Panc1 (cell line): ENCODE data around the gene KMO. TPM values are rescaled to one million over a fixed set of nuclear protein-coding genes. Genes with fewer than 3 reads are reported as not detected.

ENCODE experiments used
- ATAC-seq: fragments of 200-7000 bp; cut with Tn5 transposase; 2 replicates; pipeline ENCODE4 v1.9.1; 2020; ENCODE audit warnings: mild to moderate bottlenecking, moderate library complexity
- BruUV-seq: library from RNA; stranded (reverse); fragments of 400-500 nt; replicated peaks from 2 replicates; lab custom pipeline; 2021; lab: Mats Ljungman, UMichigan
- CTCF ChIA-PET: fragments of 300-600 bp; sonication (Branson Sonifier 250); formaldehyde crosslinking; loops from one replicate; lab custom pipeline; 2022; ENCODE audit warnings: antibody characterized with exemption; lab: Charles Lee
- POLR2A ChIA-PET: fragments of 300-600 bp; sonication (Branson Sonifier 250); formaldehyde crosslinking; loops from one replicate; lab custom pipeline; 2022; ENCODE audit warnings: antibody characterized with exemption; lab: Charles Lee
- DNase-seq: peaks from one replicate; pipeline ENCODE4 v3.0.0-alpha.2; 2010; ENCODE audit warnings: low read depth, low spot score
- H3K27ac ChIP-seq: 2 replicates; pipeline ENCODE4 v1.5.1; 2011; ENCODE audit warnings: mild to moderate bottlenecking, low read length, inconsistent platforms
- H3K27me3 ChIP-seq: fragments of 200-500 bp; sonication (Bioruptor generic); 2 replicates; pipeline ENCODE4 v1.6.0; 2014; ENCODE audit warnings: low read length, inconsistent platforms; ENCODE audit not compliant: control insufficient read depth, insufficient read depth
- H3K36me3 ChIP-seq: fragments of 200-500 bp; sonication (Bioruptor generic); 2 replicates; pipeline ENCODE4 v1.5.1; 2014; ENCODE audit warnings: inconsistent platforms, mild to moderate bottlenecking, low read length, moderate library complexity; ENCODE audit not compliant: control insufficient read depth, insufficient read depth
- H3K4me1 ChIP-seq: 2 replicates; pipeline ENCODE4 v1.5.1; 2011; ENCODE audit warnings: inconsistent platforms, mild to moderate bottlenecking, low read length, moderate library complexity; ENCODE audit not compliant: control insufficient read depth, insufficient read depth
- H3K4me3 ChIP-seq, 2 experiments: 2 replicates each; pipeline ENCODE4 v1.5.1; 2011 to 2012; ENCODE audit warnings: low read depth in 2 of 2, low read length in 2 of 2, mild to moderate bottlenecking in 2 of 2, inconsistent platforms in 1 of 2, moderate library complexity in 1 of 2
- H3K9me3 ChIP-seq: fragments of 200-500 bp; sonication (Bioruptor generic); 2 replicates; pipeline ENCODE4 v1.5.1; 2014; ENCODE audit warnings: low read depth, mild to moderate bottlenecking, inconsistent platforms, low read length, moderate library complexity; ENCODE audit not compliant: control insufficient read depth, insufficient read depth
- POLR2AphosphoS5 ChIP-seq: IDR thresholded peaks from 2 replicates; pipeline ENCODE4 v1.6.1; 2012; ENCODE audit warnings: mild to moderate bottlenecking, low read depth, low read length, moderate library complexity
- REST ChIP-seq, 2 experiments: IDR thresholded peaks; 2 replicates each; pipeline ENCODE4 v1.6.1; 2011 to 2012; ENCODE audit warnings: low read depth in 2 of 2, control low read depth in 1 of 2, low read length in 1 of 2, mild to moderate bottlenecking in 1 of 2, moderate library complexity in 1 of 2; ENCODE audit not compliant: insufficient read depth in 1 of 2
- SIN3A ChIP-seq: IDR thresholded peaks from 2 replicates; pipeline ENCODE4 v1.6.1; 2012; ENCODE audit warnings: low read depth, mild to moderate bottlenecking, low read length, moderate library complexity, borderline replicate concordance; ENCODE audit not compliant: insufficient read depth
- TCF7L2 ChIP-seq: IDR thresholded peaks from 2 replicates; pipeline ENCODE4 v1.6.1; 2011; ENCODE audit warnings: mild to moderate bottlenecking, low read depth, low read length, inconsistent platforms
- in situ Hi-C: cut with HindIII; loops from 2 replicates; pipeline ENCODE4 v1.10.0; 2016; ENCODE audit warnings: low sequenced_read_pairs, low pct_unique_long_range_greater_than_20kb
- intact Hi-C: fragments of 100-400 bp; cut with micrococcal nuclease; formaldehyde crosslinking; loops from one replicate; pipeline ENCODE4 v1.10.0; 2022; ENCODE audit not compliant: unreplicated experiment
- total RNA-seq: library from RNA; stranded (reverse); gene quantifications from one replicate; pipeline ENCODE4 v1.2.1, GENCODE V29; 2021; ENCODE audit not compliant: unreplicated experiment
- TF ChIP-seq, protein P1 (sequence below): fragments of 450-650 bp; IDR thresholded peaks from 2 replicates; pipeline ENCODE4 v1.5.1; 2017; ENCODE audit warnings: mild to moderate bottlenecking

The KMO gene
- total RNA-seq, 1 experiment from 2014 or later, result 1.8 TPM

GRCh38 chr1:241560146-241560848 lies 28.1 kb downstream of the KMO start:
- Histone ChIP-seq H3K4me3 (no peak overlapping the region), H3K27ac (no peak overlapping the region), H3K36me3 (no peaks in the 10 kb centered on the region), H3K4me1 (peaks cover 2% of the 10 kb centered on the region; the same call in 1 of the 2 replicates), H3K9me3 (no peaks in the 10 kb centered on the region), H3K27me3 (no peaks in the 10 kb centered on the region)
- ChIA-PET CTCF (no interaction called here), POLR2A (no interaction called here)
- DNase-seq (no peak), ATAC-seq (no peak)
- BruUV-seq, result no TSS peak
- intact Hi-C loops (no loop called here), in situ Hi-C loops (no loop called here)
- no peak for TF ChIP-seq POLR2AphosphoS5
- TF ChIP-seq SIN3A, result no peak

GRCh38 chr1:241560849-241561187 lies 28.6 kb downstream of the KMO start:
- Histone ChIP-seq H3K36me3 (no peaks in the 10 kb centered on the region), H3K4me3 (no peak overlapping the region), H3K27me3 (no peaks in the 10 kb centered on the region), H3K4me1 (peaks cover 2% of the 10 kb centered on the region; the same call in 1 of the 2 replicates), H3K27ac (no peak overlapping the region), H3K9me3 (no peaks in the 10 kb centered on the region)
- ATAC-seq (no peak; the same call in 1 of the 2 replicates), DNase-seq (no peak)
- intact Hi-C loops (no loop called here), in situ Hi-C loops (no loop called here)
- TF ChIP-seq TCF7L2 (no peak), REST (IDR thresholded peaks at IDR 0.05; ENCODE audit: insufficient read depth in 1 of 2, low read depth in 2 of 2, low read length in 1 of 2) (no peak), SIN3A (no peak), POLR2AphosphoS5 (no peak)
- TF ChIP-seq, protein P1, sequence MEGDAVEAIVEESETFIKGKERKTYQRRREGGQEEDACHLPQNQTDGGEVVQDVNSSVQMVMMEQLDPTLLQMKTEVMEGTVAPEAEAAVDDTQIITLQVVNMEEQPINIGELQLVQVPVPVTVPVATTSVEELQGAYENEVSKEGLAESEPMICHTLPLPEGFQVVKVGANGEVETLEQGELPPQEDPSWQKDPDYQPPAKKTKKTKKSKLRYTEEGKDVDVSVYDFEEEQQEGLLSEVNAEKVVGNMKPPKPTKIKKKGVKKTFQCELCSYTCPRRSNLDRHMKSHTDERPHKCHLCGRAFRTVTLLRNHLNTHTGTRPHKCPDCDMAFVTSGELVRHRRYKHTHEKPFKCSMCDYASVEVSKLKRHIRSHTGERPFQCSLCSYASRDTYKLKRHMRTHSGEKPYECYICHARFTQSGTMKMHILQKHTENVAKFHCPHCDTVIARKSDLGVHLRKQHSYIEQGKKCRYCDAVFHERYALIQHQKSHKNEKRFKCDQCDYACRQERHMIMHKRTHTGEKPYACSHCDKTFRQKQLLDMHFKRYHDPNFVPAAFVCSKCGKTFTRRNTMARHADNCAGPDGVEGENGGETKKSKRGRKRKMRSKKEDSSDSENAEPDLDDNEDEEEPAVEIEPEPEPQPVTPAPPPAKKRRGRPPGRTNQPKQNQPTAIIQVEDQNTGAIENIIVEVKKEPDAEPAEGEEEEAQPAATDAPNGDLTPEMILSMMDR, result no peak
- BruUV-seq, result no TSS peak
- ChIA-PET POLR2A (no interaction called here), CTCF (no interaction called here)

DNA sequence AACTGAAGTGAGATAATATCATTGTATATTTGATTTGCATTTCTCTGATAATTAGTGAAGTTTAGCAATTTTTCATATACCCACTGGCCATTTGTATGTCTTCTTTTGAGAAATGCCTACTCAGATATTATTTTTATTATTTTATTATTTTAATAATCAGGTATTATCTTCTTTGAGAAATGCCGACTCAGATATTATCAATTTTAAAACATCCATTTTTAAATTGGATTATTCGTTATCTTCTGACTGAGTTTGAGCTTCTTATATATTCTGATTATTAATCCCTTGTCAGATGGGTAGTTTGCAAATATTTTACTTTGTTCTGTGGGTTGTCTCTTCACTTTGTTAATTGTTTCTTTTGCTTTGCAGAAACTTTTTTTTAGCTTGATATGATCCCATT lies 37.7 kb downstream of the KMO start:
- POLR2A ChIA-PET, result no interaction called here
- ATAC-seq, result no peak

More for the DNA sequence above, 37.7 kb downstream of the KMO start:
- Histone ChIP-seq H3K4me3 (no peak overlapping the region), H3K27me3 (no peaks in the 10 kb centered on the region), H3K9me3 (no peaks in the 10 kb centered on the region), H3K4me1 (no peaks in the 10 kb centered on the region; the same call in 1 of the 2 replicates), H3K27ac (no peak overlapping the region), H3K36me3 (no peaks in the 10 kb centered on the region)
- in situ Hi-C loops (no loop called here), intact Hi-C loops (no loop called here)
- BruUV-seq, result no TSS peak
- CTCF ChIA-PET, result no interaction called here
- TF ChIP-seq SIN3A (no peak), REST (IDR thresholded peaks at IDR 0.05; ENCODE audit: insufficient read depth in 1 of 2, low read depth in 2 of 2, low read length in 1 of 2) (no peak), TCF7L2 (no peak), POLR2AphosphoS5 (no peak)
- TF ChIP-seq, protein P1, result no peak
- DNase-seq, result no peak
